GM15510 (cell line): ENCODE data around the gene GUCY1A2.

ENCODE experiments used
- POLR2A ChIP-seq: IDR thresholded peaks from 3 replicates; pipeline ENCODE4 v1.6.1; 2011; ENCODE audit warnings: borderline replicate concordance; ENCODE audit not compliant: insufficient read length; ENCODE audit errors: extremely low read depth

GUCY1A2 gene

DNA sequence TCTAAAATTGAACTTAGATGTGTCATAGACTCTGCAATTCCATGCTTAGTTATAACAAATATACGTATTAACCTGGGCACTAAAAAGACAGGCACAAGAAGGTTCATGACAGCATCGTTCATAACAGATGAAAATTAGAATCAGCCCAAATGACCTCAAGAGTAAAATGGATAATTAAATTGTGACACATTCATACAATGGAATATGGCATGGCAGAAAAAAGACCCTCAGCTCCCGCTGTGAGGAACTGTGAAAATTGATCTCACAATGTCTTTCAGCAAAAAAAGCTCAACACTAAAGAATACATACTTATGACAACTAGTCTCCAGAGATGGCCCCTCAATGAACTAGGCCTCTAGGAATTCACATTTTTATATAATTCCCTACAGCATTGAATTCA, 386.0 kb downstream of the GUCY1A2 start:
- TF ChIP-seq POLR2A = no peak

DNA sequence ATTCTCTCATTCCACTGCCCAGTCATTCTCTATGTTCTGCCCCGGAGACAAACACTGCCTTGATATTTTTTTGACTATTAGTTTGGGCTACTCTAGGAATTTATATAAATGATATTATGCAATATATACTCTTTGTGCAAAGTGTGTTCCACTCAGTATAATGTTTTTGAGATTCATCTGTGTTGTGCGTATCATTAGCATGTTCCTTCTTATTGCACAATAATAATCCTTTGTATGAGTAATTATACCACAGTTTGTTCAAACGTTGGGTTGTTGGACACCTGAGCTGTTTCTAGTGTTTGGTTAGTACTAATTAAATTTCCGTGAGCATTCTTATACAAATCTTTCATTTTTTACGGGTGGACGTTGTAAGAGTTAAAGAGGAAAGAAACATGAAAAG, 390.6 kb downstream of the GUCY1A2 start:
- TF ChIP-seq POLR2A = no peak

DNA sequence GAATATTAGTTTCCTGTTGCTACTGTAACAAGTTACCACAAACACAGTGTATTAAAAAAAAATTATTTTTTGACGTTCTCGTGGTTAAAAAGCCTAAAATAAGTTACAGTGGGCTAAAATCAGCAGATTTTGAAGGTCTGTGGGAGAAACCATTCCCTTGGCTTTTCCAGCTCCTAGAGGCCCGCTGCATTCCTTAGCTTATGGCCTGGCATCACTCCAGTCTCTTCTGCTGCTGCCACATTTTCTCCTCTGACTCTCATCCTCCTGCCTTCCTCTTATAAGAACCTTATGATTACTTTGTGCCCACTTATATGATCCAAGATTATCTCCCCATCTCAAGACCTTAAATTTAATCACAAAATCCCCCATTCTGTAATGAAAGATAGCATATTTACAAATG, 392.7 kb downstream of the GUCY1A2 start:
- TF ChIP-seq POLR2A = no peak

DNA sequence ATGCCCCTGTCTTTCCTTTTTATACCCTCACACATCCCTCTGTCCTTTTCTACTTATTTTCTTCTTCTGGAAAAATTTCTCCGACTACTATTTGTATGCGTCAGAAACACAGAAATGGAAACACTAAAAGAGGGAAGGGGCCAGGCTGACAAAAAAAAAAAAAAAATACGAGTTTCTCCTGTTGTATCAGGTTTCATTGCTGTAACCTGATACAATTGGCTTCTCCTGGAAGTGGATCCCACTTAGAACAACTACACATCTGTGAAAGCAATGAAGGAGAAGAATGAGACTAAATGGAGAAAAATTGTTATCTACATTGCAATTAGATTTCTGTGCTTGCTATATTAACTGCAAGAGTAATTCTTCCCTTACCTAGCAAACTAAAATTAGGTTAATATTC, 393.9 kb downstream of the GUCY1A2 start:
- TF ChIP-seq POLR2A = no peak
